Prostate gland (tissue), 2 donors: ENCODE data around the gene TSHZ1. TPM values are rescaled to one million over a fixed set of nuclear protein-coding genes. Genes with fewer than 3 reads are reported as not detected.

Experiments
- DNase-seq: peaks from one replicate; pipeline ENCODE4 v3.0.0-alpha.2; 2019; ENCODE audit warnings: low spot score
- H3K27ac ChIP-seq, 2 donors: fragments of 200-600 bp; sonication (generic); 2 replicates each; pipeline ENCODE4 v1.5.1; 2017 to 2019
- H3K27me3 ChIP-seq: fragments of 200-600 bp; sonication (generic); replicated peaks from 2 replicates; pipeline ENCODE4 v1.5.1; 2019; ENCODE audit not compliant: insufficient read depth
- H3K36me3 ChIP-seq, 2 donors: fragments of 200-600 bp; sonication (generic); 1 replicate in 1 of 2; 2 replicates in 1 of 2; pipeline versions ENCODE4 v1.5.1 to v1.8.1; 2017 to 2019
- H3K4me1 ChIP-seq: fragments of 200-600 bp; sonication (generic); replicated peaks from 2 replicates; pipeline ENCODE4 v1.5.1; 2019
- H3K4me3 ChIP-seq, 2 donors: fragments of 200-600 bp; sonication (generic); 2 replicates each; pipeline ENCODE4 v1.5.1; 2017 to 2019
- H3K9me3 ChIP-seq: fragments of 200-600 bp; sonication (generic); 2 replicates; pipeline ENCODE4 v1.5.1; 2017
- CTCF ChIP-seq, 4 experiments: fragments of 200-600 bp in 2 of 4; fragments of 450-650 bp in 2 of 4; sonication (generic) in 2 of 4; IDR thresholded peaks; 1 replicate in 3 of 4; 2 replicates in 1 of 4; pipeline ENCODE4 v1.5.1; 2016 to 2019; ENCODE audit warnings: antibody characterized with exemption in 4 of 4, mild to moderate bottlenecking in 2 of 4, moderate library complexity in 2 of 4
- POLR2A ChIP-seq: fragments of 450-650 bp; IDR thresholded peaks from one replicate; pipeline ENCODE4 v1.6.1; 2016; ENCODE audit warnings: antibody characterized with exemption, mild to moderate bottlenecking
- POLR2AphosphoS5 ChIP-seq: sonication (generic); formaldehyde crosslinking; IDR thresholded peaks from one replicate; pipeline ENCODE4 v1.6.1; 2017; ENCODE audit warnings: antibody characterized with exemption
- WGBS: methylation state at CpG from one replicate; pipeline ENCODE4 v1.1.5; 2018; 5-methylcytosine and 5-hydroxymethylcytosine counted together
- intact Hi-C: fragments of 100-400 bp; cut with DNase I; formaldehyde crosslinking; loops from one replicate; pipeline ENCODE4 v1.14.2; 2022
- total RNA-seq, 2 donors: library from RNA; depleted of rRNA; stranded (reverse); fragments of >200 nt; gene quantifications; one replicate each; pipeline ENCODE4 v1.1.0, GENCODE V29; 2016

The TSHZ1 gene
- total RNA-seq, 2 donors from 2014 or later, result 18.2 to 48.6 TPM

- Histone ChIP-seq H3K9me3 (no peaks in the 10 kb centered on the region), H3K4me3 (no peak overlapping the region), H3K36me3 (no peaks in the 10 kb centered on the region), H3K27ac (no peak overlapping the region), H3K27me3 (no peaks in the 10 kb centered on the region), H3K4me1 (no peaks in the 10 kb centered on the region)
- TF ChIP-seq CTCF (IDR thresholded peaks at IDR 0.05) (no peak), POLR2A (no peak), POLR2AphosphoS5 (no peak)
- WGBS, result 67% methylated on average over 5 of the region's 5 CpGs
- no peak for DNase-seq
- intact Hi-C loops, result no loop called here
Measured at GRCh38 chr18:75173125-75173432, 37.5 kb upstream of the TSHZ1 start.

GRCh38 chr18:75173738-75174137 is 36.9 kb upstream of the TSHZ1 start:
- H3K4me1 ChIP-seq, result no peaks in the 10 kb centered on the region
- H3K9me3 ChIP-seq, result no peaks in the 10 kb centered on the region
- no peaks in the 10 kb centered on the region for H3K27me3 ChIP-seq
- H3K36me3 ChIP-seq, result no peaks in the 10 kb centered on the region
- no peak overlapping the region for H3K4me3 ChIP-seq
- TF ChIP-seq POLR2A, result no peak
- TF ChIP-seq CTCF (IDR thresholded peaks at IDR 0.05), result no peak
- TF ChIP-seq POLR2AphosphoS5, result no peak
- 86% methylated on average over 4 of the region's 4 CpGs for WGBS
- no peak overlapping the region for H3K27ac ChIP-seq
- intact Hi-C loops, result no loop called here
- no peak for DNase-seq

GRCh38 chr18:75176849-75177248 is 33.7 kb upstream of the TSHZ1 start:
- 86% methylated on average over 8 of the region's 8 CpGs for WGBS
- Histone ChIP-seq H3K4me1 (no peaks in the 10 kb centered on the region), H3K27me3 (no peaks in the 10 kb centered on the region), H3K9me3 (no peaks in the 10 kb centered on the region), H3K27ac (no peak overlapping the region), H3K4me3 (no peak overlapping the region), H3K36me3 (no peaks in the 10 kb centered on the region)
- DNase-seq, result no peak
- intact Hi-C loops, result no loop called here
- no peak for TF ChIP-seq POLR2A

- Histone ChIP-seq H3K36me3 (no peaks in the 10 kb centered on the region), H3K9me3 (no peaks in the 10 kb centered on the region), H3K27ac (no peak overlapping the region), H3K27me3 (no peaks in the 10 kb centered on the region), H3K4me3 (no peak overlapping the region), H3K4me1 (no peaks in the 10 kb centered on the region)
- no peak for DNase-seq
- intact Hi-C loops, result no loop called here
- no peak for TF ChIP-seq POLR2AphosphoS5
- no peak for TF ChIP-seq CTCF (IDR thresholded peaks at IDR 0.05)
- TF ChIP-seq POLR2A, result no peak
- WGBS, result 94% methylated on average over 11 of the region's 11 CpGs
Measured at GRCh38 chr18:75178376-75178775, 32.2 kb upstream of the TSHZ1 start.

- Histone ChIP-seq H3K36me3 (no peaks in the 10 kb centered on the region), H3K4me3 (no peak overlapping the region), H3K4me1 (no peaks in the 10 kb centered on the region), H3K27me3 (no peaks in the 10 kb centered on the region), H3K27ac (no peak overlapping the region), H3K9me3 (no peaks in the 10 kb centered on the region)
- intact Hi-C loops, result no loop called here
- DNase-seq, result no peak
- TF ChIP-seq POLR2A, result no peak
- no peak for TF ChIP-seq CTCF (IDR thresholded peaks at IDR 0.05)
- 84% methylated on average over 13 of the region's 13 CpGs for WGBS
Measured at GRCh38 chr18:75179819-75180600, 30.6 kb upstream of the TSHZ1 start.
